GM12801 (cell line): ENCODE measurements around the gene HNRNPDL.

Experiments used
- CTCF ChIP-seq: IDR thresholded peaks from one replicate; pipeline ENCODE4 v1.5.1; 2011; ENCODE audit warnings: control low read depth; ENCODE audit not compliant: insufficient read length; ENCODE audit errors: extremely low read depth

Gene HNRNPDL

GRCh38 chr4:82430964-82431745 lies 893 bp upstream of the HNRNPDL start:
- no peak for TF ChIP-seq CTCF

GRCh38 chr4:82429728-82430192 lies 502 bp downstream of the HNRNPDL start:
- TF ChIP-seq CTCF = no peak

- no peak for TF ChIP-seq CTCF
Measured at GRCh38 chr4:82428969-82429727, 1.1 kb downstream of the HNRNPDL start.

GRCh38 chr4:82428526-82428968 lies 1.7 kb downstream of the HNRNPDL start:
- no peak for TF ChIP-seq CTCF

- TF ChIP-seq CTCF = no peak
Measured at GRCh38 chr4:82425478-82425877, 4.8 kb downstream of the HNRNPDL start.

GRCh38 chr4:82423245-82424054 lies 6.8 kb downstream of the HNRNPDL start:
- no peak for TF ChIP-seq CTCF

- TF ChIP-seq CTCF = no peak
Measured at GRCh38 chr4:82422616-82423015, 7.6 kb downstream of the HNRNPDL start.
